K562 (cell line): Measurements from ENCODE around the gene CTRB1. TPM values are rescaled to one million over a fixed set of nuclear protein-coding genes. Genes with fewer than 3 reads are reported as not detected.

Source experiments
- ATAC-seq: fragments of 200-7000 bp; cut with Tn5 transposase; 3 replicates; pipeline ENCODE4 v1.9.1; 2020; ENCODE audit warnings: moderate library complexity
- BruUV-seq: library from RNA; stranded (reverse); fragments of 400-500 nt; replicated peaks from 2 replicates; lab custom pipeline; 2021; lab: Mats Ljungman, UMichigan
- CTCF ChIA-PET: fragments of 300-600 bp; formaldehyde crosslinking; extraction: SDS; loops from one replicate; lab custom pipeline; 2021; ENCODE audit warnings: low intra/inter-chr PET ratio; lab: Yijun Ruan, JAX
- POLR2A ChIA-PET: fragments of 300-600, 350-650 bp; sonication (Branson Sonifier 250); formaldehyde crosslinking; extraction: SDS; loops from one replicate; lab custom pipeline; 2021; ENCODE audit warnings: antibody characterized with exemption, inconsistent platforms; lab: Yijun Ruan, JAX
- DNase-seq, 4 experiments: peaks; one replicate each; pipeline versions ENCODE4 v3.0.0 to v3.0.0-alpha.2; 2011 to 2018; ENCODE audit warnings: low spot score in 3 of 4, mixed read lengths in 3 of 4; ENCODE audit errors: extremely low read depth in 1 of 4
- FAIRE-seq: peaks from 2 replicates; lab custom pipeline; 2011; peaks lifted over from hg19 to GRCh38; lab: Jason Lieb, UNC
- H2AFZ ChIP-seq: 2 replicates; pipeline ENCODE4 v1.6.0; 2011; ENCODE audit warnings: low read depth, low read length, control low read depth, inconsistent platforms
- H3K27ac ChIP-seq: fragments of 200-600 bp; 3 replicates; pipeline ENCODE4 v1.8.0; 2011; ENCODE audit warnings: low read depth, mild to moderate bottlenecking, control low read depth, inconsistent platforms, low read length, moderate library complexity, mixed read lengths; ENCODE audit errors: extremely low read depth
- H3K27me3 ChIP-seq, 2 experiments: fragments of 300-600 bp in 1 of 2; 2 replicates in 1 of 2; 3 replicates in 1 of 2; pipeline versions ENCODE4 v1.6.0 to v1.8.0; 2011; ENCODE audit warnings: inconsistent platforms in 2 of 2, low read length in 2 of 2, mild to moderate bottlenecking in 1 of 2, mixed read lengths in 1 of 2, moderate library complexity in 1 of 2; ENCODE audit not compliant: control insufficient read depth in 2 of 2, insufficient read depth in 2 of 2
- H3K36me3 ChIP-seq: fragments of 300-600 bp; 3 replicates; pipeline ENCODE4 v1.8.0; 2011; ENCODE audit warnings: mild to moderate bottlenecking, low read length, inconsistent platforms; ENCODE audit not compliant: control insufficient read depth, insufficient read depth
- H3K4me1 ChIP-seq, 2 experiments: fragments of 200-600 bp in 1 of 2; replicated peaks in 1 of 2; 2 replicates in 1 of 2; 3 replicates in 1 of 2; pipeline versions ENCODE4 v1.5.1 to v1.8.0; 2011; ENCODE audit warnings: inconsistent platforms in 2 of 2, low read length in 2 of 2, mild to moderate bottlenecking in 1 of 2, mixed read lengths in 1 of 2, moderate library complexity in 1 of 2; ENCODE audit not compliant: control insufficient read depth in 2 of 2, insufficient read depth in 2 of 2
- H3K4me2 ChIP-seq: 2 replicates; pipeline ENCODE4 v1.6.1; 2011; ENCODE audit warnings: low read length, control low read depth, inconsistent platforms, mixed read lengths; ENCODE audit not compliant: insufficient read depth
- H3K4me3 ChIP-seq: fragments of 200-600 bp; sonication (generic), shearing (Covaris generic); 2 replicates; pipeline ENCODE4 v1.5.1; 2016; ENCODE audit warnings: control low read depth, inconsistent platforms
- H3K79me2 ChIP-seq: fragments of 200-600 bp; 3 replicates; pipeline ENCODE4 v1.8.0; 2011; ENCODE audit warnings: low read length, inconsistent platforms; ENCODE audit not compliant: control insufficient read depth, insufficient read depth
- H3K9ac ChIP-seq, 2 experiments: 2 replicates each; pipeline versions ENCODE4 v1.6.0 to v1.6.1; 2011; ENCODE audit warnings: low read depth in 2 of 2, low read length in 2 of 2, control low read depth in 1 of 2, inconsistent platforms in 1 of 2, mild to moderate bottlenecking in 1 of 2, mixed read lengths in 1 of 2; ENCODE audit not compliant: insufficient read depth in 1 of 2
- H3K9me1 ChIP-seq: one replicate; pipeline ENCODE4 v1.6.0; 2011; ENCODE audit warnings: inconsistent platforms, mild to moderate bottlenecking, low read length, moderate library complexity; ENCODE audit not compliant: control insufficient read depth, insufficient read depth
- H3K9me3 ChIP-seq: replicated peaks from 2 replicates; pipeline ENCODE4 v1.5.1; 2011; ENCODE audit warnings: low read depth, low read length, inconsistent platforms; ENCODE audit not compliant: control insufficient read depth, insufficient read depth
- H4K20me1 ChIP-seq: replicated peaks from 2 replicates; pipeline ENCODE4 v1.6.1; 2011; ENCODE audit warnings: low read length, inconsistent platforms, mixed read lengths; ENCODE audit not compliant: control insufficient read depth, insufficient read depth
- DIDO1 ChIP-seq: fragments of 450-650 bp; IDR thresholded peaks from 2 replicates; pipeline ENCODE4 v1.6.1; 2016; ENCODE audit warnings: low read depth, missing biosample characterization, missing genetic modification characterization
- FOXJ2 ChIP-seq: fragments of 200-800 bp; sonication (Bioruptor generic); IDR thresholded peaks from 2 replicates; pipeline ENCODE4 v1.6.1; 2016; ENCODE audit warnings: missing genetic modification characterization, missing compliant biosample characterization
- KLF10 ChIP-seq: fragments of 250-450 bp; sonication (Bioruptor Pico); IDR thresholded peaks from 2 replicates; pipeline ENCODE4 v1.6.1; 2021; ENCODE audit warnings: matching md5 sums
- MECOM ChIP-seq: fragments of 250-450 bp; sonication (Bioruptor Pico); IDR thresholded peaks from 2 replicates; pipeline ENCODE4 v1.8.0; 2022; ENCODE audit warnings: inconsistent platforms
- MYBL2 ChIP-seq, 2 experiments: fragments of 450-650 bp in 1 of 2; sonication (generic) in 1 of 2; formaldehyde crosslinking in 1 of 2; IDR thresholded peaks; 2 replicates each; pipeline versions ENCODE4 v1.6.1 to v1.8.1; 2017 to 2022; ENCODE audit warnings: borderline replicate concordance in 1 of 2, inconsistent platforms in 1 of 2, low read depth in 1 of 2, mild to moderate bottlenecking in 1 of 2, missing genetic modification reagents in 1 of 2, moderate library complexity in 1 of 2
- POLR2AphosphoS5 ChIP-seq: IDR thresholded peaks from 2 replicates; pipeline ENCODE4 v1.6.1; 2011; ENCODE audit warnings: mild to moderate bottlenecking, low read depth, low read length, moderate library complexity; ENCODE audit not compliant: control insufficient read depth, insufficient read depth
- PREB ChIP-seq: sonication (generic); formaldehyde crosslinking; IDR thresholded peaks from 2 replicates; pipeline ENCODE4 v1.8.1; 2023; ENCODE audit warnings: mild to moderate bottlenecking, missing genetic modification reagents
- PRPF4 ChIP-seq: fragments of 200-400 bp; formaldehyde crosslinking; IDR thresholded peaks from one replicate; pipeline ENCODE4 v1.6.1; 2017; ENCODE audit warnings: low read length, low read depth, mild to moderate bottlenecking; ENCODE audit not compliant: insufficient read depth, poor library complexity, severe bottlenecking
- RFX5 ChIP-seq: IDR thresholded peaks from 2 replicates; pipeline ENCODE4 v1.6.1; 2011; ENCODE audit warnings: low read depth, mild to moderate bottlenecking, improper control_type of control experiment, low read length
- ZNF212 ChIP-seq: fragments of 450-650 bp; formaldehyde crosslinking; IDR thresholded peaks from 2 replicates; pipeline ENCODE4 v1.4.0; 2020; ENCODE audit warnings: mild to moderate bottlenecking
- ZNF398 ChIP-seq: fragments of 250-450 bp; sonication (Bioruptor Pico); IDR thresholded peaks from 2 replicates; pipeline ENCODE4 v1.8.0; 2021; ENCODE audit warnings: moderate library complexity, mild to moderate bottlenecking, inconsistent platforms
- WGBS: fragments of 100-300 bp; shearing (Covaris generic); methylation state at CpG from one replicate; pipeline ENCODE4 v1.1.6; 2016; ENCODE audit warnings: low coverage, mixed read lengths; ENCODE audit not compliant: insufficient coverage; ENCODE audit errors: missing lambda C conversion rate; 5-methylcytosine and 5-hydroxymethylcytosine counted together
- in situ Hi-C: fragments of 300-500 bp; cut with MboI; formaldehyde crosslinking; loops from 4 replicates; pipeline ENCODE4 v1.15.0; 2018; ENCODE audit warnings: inconsistent platforms, mixed read lengths
- intact Hi-C: fragments of 100-400 bp; cut with micrococcal nuclease; formaldehyde crosslinking; loops from 2 replicates; pipeline ENCODE4 v1.14.2; 2022
- polyA plus RNA-seq, 8 experiments: library from polyadenylated mRNA; depleted of rRNA in 4 of 8; stranded (reverse) in 5 of 8; unstranded in 3 of 8; fragments of >200 nt; fragmentation: Nextera tagmentation in 2 of 8; fragmentation: Illumina TruSeq in 1 of 8; extraction: Ambion mirVana in 2 of 8; extraction: Trizol in 1 of 8; gene quantifications; 2 replicates each; pipeline versions ENCODE4 v1.2.1 to v1.2.3, GENCODE V29; 2011 to 2014; ENCODE audit warnings: inconsistent platforms in 1 of 8, missing spikeins in 1 of 8
- total RNA-seq, 7 experiments: library from RNA; depleted of rRNA in 6 of 7; stranded (reverse); fragments of >200 nt in 6 of 7; fragmentation: Illumina TruSeq in 2 of 7; extraction: Trizol in 2 of 7; gene quantifications; 2 replicates each; pipeline versions ENCODE4 v1.2.1 to v1.2.3, GENCODE V29; 2011 to 2021; ENCODE audit warnings: low replicate concordance in 1 of 7

Gene CTRB1
- total and polyA plus RNA-seq, 9 of the 15 experiments (the other 6 are each of a cell fraction or from before 2014, with no cell fraction given): 2.3 TPM; not detected in 8

GRCh38 chr16:75219838-75220237 is 1.1 kb downstream of the CTRB1 start:
- intact Hi-C loops (no loop called here), in situ Hi-C loops (loop anchor here (25.0 kb wide), 1 partner anchor 1967 kb away; the partner anchor contains the start of genes MON1B and SYCE1L)
- H4K20me1 ChIP-seq: no peaks in the 10 kb centered on the region
- 14% methylated on average over 5 of the region's 5 CpGs for WGBS
- no peak for TF ChIP-seq MYBL2 (IDR thresholded peaks at IDR 0.05; ENCODE audit: low read depth)
- TF ChIP-seq MYBL2 (CRISPR knock-in tag; IDR thresholded peaks at IDR 0.05; ENCODE audit: borderline replicate concordance): no peak
- TF ChIP-seq ZNF398 (CRISPR knock-in tag): no peak
- no peak for TF ChIP-seq MECOM (CRISPR knock-in tag)
- no peak for TF ChIP-seq KLF10 (CRISPR knock-in tag)
- TF ChIP-seq PREB (CRISPR knock-in tag): no peak
- TF ChIP-seq POLR2AphosphoS5: no peak
- TF ChIP-seq DIDO1 (tag): no peak
- no peak for TF ChIP-seq ZNF212 (CRISPR knock-in tag)
- TF ChIP-seq RFX5: no peak
- TF ChIP-seq PRPF4: no peak
- TF ChIP-seq FOXJ2 (tag): no peak
- no peak for FAIRE-seq
- no peaks in the 10 kb centered on the region for H3K36me3 ChIP-seq
- no peak overlapping the region for H2AFZ ChIP-seq
- no peaks in the 10 kb centered on the region for H3K9me3 ChIP-seq
- H3K27ac ChIP-seq: no peak overlapping the region
- no peak for DNase-seq
- peaks cover 5 to 9% of the 10 kb centered on the region in 2 experiments; a peak in 3 of 5 replicates for H3K27me3 ChIP-seq
- POLR2A ChIA-PET: interaction anchor here (0.6 kb wide), 3 partner anchors 86 to 186 kb away, joined by 3 to 6 read pairs (median 4); no protein-coding TSS in a partner anchor
- H3K4me2 ChIP-seq: no peak overlapping the region
- no peak overlapping the region for H3K4me3 ChIP-seq
- ATAC-seq: no peak; the same call in 2 of the 3 replicates
- no peak overlapping the region for H3K9ac ChIP-seq
- no peaks in the 10 kb centered on the region for H3K79me2 ChIP-seq
- peaks cover 0 to 14% of the 10 kb centered on the region in 2 experiments; a peak in 1 of 5 replicates for H3K4me1 ChIP-seq
- CTCF ChIA-PET: no interaction called here
- no TSS peak for BruUV-seq
- H3K9me1 ChIP-seq: no peaks in the 10 kb centered on the region
